IPS DF 6.9 (cell line): ENCODE results near the gene LZTR1.
A peak's percentile ranks its signal among the peaks of the same experiment; 100 is the strongest.

ENCODE experiments used
- DNase-seq: peaks from one replicate; pipeline ENCODE4 v3.0.0-alpha.2; 2013; ENCODE audit warnings: low read depth, low spot score
- H3K27ac ChIP-seq: one replicate; pipeline ENCODE4 v1.5.1; 2013; ENCODE audit warnings: low read length, control low read depth
- H3K27me3 ChIP-seq: 2 replicates; pipeline ENCODE4 v1.6.1; 2013; ENCODE audit warnings: mild to moderate bottlenecking, low read length; ENCODE audit not compliant: control insufficient read depth, insufficient read depth
- H3K36me3 ChIP-seq: 2 replicates; pipeline ENCODE4 v1.6.1; 2013; ENCODE audit warnings: low read length; ENCODE audit not compliant: control insufficient read depth, insufficient read depth
- H3K4me1 ChIP-seq: 2 replicates; pipeline ENCODE4 v1.6.1; 2013; ENCODE audit warnings: low read length; ENCODE audit not compliant: control insufficient read depth, insufficient read depth
- H3K4me3 ChIP-seq: 2 replicates; pipeline ENCODE4 v1.5.1; 2013; ENCODE audit warnings: mild to moderate bottlenecking, low read length
- H3K9me3 ChIP-seq: 2 replicates; pipeline ENCODE4 v1.6.1; 2013; ENCODE audit warnings: low read length, inconsistent platforms; ENCODE audit not compliant: control insufficient read depth, insufficient read depth
- WGBS: extraction: QIAGEN DNeasy Blood & Tissue Kit; methylation state at CpG from one replicate; pipeline ENCODE4 v1.1.7; 2013; ENCODE audit warnings: mixed read lengths, missing lambda C conversion rate; ENCODE audit not compliant: insufficient read length, insufficient coverage; 5-methylcytosine and 5-hydroxymethylcytosine counted together

LZTR1 gene

DNA sequence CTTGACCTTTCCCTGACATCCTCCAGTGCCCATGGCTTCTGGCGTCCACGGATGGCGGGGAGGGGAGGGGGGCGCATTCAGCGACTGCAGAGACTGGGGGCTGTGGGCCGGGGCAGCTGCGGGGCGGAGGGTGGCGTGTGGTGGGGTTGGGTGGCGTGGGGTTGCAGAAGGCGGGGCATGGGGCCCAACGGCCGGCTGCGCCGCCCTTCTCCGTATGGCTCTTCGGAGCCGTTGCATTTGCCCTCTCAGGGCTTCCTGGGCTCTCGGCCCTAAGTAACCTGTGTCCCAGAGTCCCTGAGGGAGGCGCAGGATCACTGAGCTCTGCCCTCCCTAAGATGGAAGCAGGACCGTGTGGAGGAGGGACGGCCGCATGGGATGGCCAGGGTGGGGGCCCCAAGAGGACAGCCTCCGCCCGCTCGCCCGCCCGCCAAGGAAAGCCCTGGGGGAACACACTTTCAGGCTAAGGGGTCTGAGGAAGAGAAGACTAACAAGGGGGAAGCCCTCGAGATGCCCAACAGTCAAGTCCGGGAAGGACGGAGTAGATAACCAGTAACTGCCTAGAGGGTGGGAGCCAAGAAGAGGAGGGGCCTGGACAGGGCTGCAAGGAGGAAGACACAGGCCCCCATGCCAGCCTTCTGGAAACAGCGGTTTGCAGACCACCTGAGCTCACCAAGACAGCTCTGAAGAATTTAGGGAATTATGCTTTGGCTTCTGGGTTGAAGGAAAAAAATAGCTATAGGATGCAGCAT lies 24.2 kb upstream of the LZTR1 start:
- WGBS, result no CpG with 5 or more reads among the region's 32 CpGs
- Histone ChIP-seq H3K4me3 (peak overlapping the region; percentile 71), H3K4me1 (peaks cover 3% of the 10 kb centered on the region; the same call in 1 of the 2 replicates), H3K36me3 (no peaks in the 10 kb centered on the region), H3K9me3 (no peaks in the 10 kb centered on the region), H3K27ac (no peak overlapping the region), H3K27me3 (no peaks in the 10 kb centered on the region; the same call in 1 of the 2 replicates)
- no peak for DNase-seq

DNA sequence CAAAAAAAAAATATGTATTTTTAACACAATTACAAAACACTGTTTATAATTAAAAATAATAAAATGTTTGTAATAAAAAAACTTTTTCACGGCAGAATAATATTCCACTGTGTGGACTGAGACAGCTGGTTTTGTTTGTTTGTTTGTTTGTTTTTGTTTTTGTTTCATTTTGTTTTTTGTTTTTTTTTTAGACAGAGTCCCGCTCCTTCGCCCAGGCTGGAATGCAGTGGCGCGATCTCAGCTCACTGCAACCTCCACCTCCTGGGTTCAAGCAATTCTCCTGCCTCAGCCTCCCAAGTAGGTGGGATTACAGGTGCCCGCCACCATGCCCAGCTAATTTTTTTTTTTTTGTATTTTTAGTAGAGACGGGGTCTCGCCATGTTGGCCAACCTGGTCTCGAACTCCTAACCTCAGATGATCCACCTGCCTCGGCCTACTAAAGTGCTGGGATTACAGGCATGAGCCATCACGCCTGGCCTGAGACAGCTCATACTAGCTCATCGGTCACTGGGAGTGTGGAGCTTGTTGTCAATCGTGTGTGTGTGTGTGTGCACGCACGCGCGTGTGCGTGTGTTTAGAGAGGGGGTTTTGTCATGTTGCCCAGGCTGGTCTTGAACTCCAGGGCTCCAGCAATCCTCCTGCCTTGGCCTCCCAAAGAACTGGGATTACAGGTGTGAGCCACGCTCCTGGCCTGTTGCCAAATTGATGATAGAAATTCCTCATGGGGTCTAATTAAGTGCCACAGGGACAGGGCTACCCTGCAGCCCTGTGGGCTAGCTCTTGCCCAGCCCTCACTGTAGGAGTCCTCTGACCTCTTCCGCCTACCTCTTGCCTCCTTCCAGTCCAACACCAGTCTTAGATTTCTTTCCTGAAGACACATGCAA lies 22.3 kb upstream of the LZTR1 start:
- H3K4me3 ChIP-seq, result no peak overlapping the region
- H3K27ac ChIP-seq, result no peak overlapping the region
- peaks cover 13% of the 10 kb centered on the region for H3K27me3 ChIP-seq
- H3K36me3 ChIP-seq, result no peaks in the 10 kb centered on the region
- peaks cover 3% of the 10 kb centered on the region; the same call in 1 of the 2 replicates for H3K4me1 ChIP-seq
- DNase-seq, result no peak
- no peaks in the 10 kb centered on the region for H3K9me3 ChIP-seq
- WGBS, result no CpG with 5 or more reads among the region's 20 CpGs

DNA sequence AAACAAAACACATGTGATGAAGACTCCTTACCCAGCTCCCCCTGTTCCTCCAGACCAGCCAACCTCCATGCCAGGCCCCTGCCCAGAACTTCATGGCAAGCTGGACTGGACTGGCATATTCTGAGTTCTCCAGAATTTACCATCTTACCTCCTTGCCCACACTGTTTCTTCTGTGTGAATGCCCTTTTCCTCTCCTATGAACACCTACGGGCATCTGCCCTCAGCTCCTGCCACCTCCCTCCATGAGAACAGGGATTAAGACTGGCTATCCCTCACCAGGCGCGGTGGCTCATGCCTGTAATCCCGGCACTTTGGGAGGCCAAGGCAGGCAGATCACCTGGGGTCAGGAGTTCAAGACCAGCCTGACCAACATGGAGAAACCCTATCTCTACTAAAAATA lies 21.5 kb upstream of the LZTR1 start:
- H3K36me3 ChIP-seq, result no peaks in the 10 kb centered on the region
- peaks cover 3% of the 10 kb centered on the region; the same call in 1 of the 2 replicates for H3K4me1 ChIP-seq
- no peak overlapping the region for H3K4me3 ChIP-seq
- H3K27ac ChIP-seq, result no peak overlapping the region
- no peak for DNase-seq
- H3K27me3 ChIP-seq, result peaks cover 18% of the 10 kb centered on the region
- no peaks in the 10 kb centered on the region for H3K9me3 ChIP-seq
- WGBS, result no CpG with 5 or more reads among the region's 4 CpGs

DNA sequence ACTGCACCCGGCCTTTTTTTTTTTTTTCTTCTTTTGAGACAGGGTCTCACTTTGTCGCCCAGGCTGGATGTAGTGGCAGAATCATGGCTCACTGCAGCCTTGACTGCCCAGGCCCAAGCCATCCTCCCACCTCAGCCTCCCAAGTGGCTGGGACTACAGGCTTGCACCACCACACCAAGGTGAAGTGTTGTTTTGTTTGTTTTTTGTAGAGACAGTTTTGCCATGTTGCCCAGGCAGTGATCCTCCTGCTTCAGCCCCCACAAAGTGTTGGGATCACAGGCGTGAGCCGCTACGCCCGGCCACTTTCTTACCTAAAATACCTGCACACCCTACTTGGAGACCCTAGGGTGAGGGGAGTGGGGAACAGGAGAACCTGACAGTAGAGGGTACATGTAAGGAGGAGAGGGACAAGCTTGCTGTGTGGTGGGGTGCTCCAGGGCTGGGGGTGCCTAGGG lies 19.6 kb upstream of the LZTR1 start:
- Histone ChIP-seq H3K9me3 (no peaks in the 10 kb centered on the region), H3K4me3 (no peak overlapping the region), H3K4me1 (0 out of 2 replicates have a peak, but pooled peaks cover under 1% of the 10 kb centered on the region), H3K27me3 (peaks cover 31% of the 10 kb centered on the region), H3K27ac (no peak overlapping the region), H3K36me3 (no peaks in the 10 kb centered on the region)
- DNase-seq, result no peak
- WGBS, result no CpG with 5 or more reads among the region's 6 CpGs

DNA sequence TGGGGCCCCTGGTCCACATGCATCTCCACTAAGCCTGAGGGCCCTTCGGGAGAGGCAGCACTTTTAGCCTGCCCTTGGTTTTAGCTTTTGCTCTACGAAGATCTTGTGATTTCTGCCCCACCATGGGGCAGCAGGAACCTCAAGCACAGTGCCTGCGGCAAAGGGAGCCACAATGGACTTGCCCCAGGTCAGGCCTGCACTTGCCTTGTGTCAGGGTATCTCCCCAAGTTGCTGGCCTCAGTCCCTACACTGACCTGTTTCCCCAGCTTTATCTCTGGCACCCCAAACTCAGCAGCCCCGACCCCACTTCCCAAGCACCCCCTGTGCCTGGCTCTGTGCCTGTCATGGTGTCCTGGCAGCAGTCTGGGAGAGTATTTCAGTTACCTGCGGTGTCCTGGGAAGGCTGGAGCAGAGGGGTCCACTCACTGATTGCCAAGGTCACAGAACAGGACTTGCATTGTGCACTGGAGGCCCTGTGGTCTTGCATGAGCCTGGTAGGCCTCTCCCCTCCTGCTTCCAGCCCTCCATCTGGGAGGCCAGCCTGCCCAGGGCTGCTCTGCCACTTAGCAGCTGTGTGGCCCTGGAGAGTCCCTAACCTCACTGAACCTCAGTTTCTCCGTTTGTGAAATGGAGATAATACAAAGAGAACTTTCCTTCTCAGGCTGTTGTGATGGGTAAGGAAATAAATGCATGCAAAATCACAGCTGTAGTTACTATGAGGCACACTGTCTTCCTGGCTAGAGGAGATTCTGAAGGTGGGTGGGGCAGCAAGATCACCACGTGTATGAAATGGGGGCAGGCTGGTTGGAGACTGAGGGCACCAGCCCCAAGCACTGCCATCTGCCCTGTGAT lies 18.7 kb upstream of the LZTR1 start:
- Histone ChIP-seq H3K9me3 (no peaks in the 10 kb centered on the region), H3K36me3 (no peaks in the 10 kb centered on the region), H3K27me3 (peaks cover 33% of the 10 kb centered on the region)

DNA sequence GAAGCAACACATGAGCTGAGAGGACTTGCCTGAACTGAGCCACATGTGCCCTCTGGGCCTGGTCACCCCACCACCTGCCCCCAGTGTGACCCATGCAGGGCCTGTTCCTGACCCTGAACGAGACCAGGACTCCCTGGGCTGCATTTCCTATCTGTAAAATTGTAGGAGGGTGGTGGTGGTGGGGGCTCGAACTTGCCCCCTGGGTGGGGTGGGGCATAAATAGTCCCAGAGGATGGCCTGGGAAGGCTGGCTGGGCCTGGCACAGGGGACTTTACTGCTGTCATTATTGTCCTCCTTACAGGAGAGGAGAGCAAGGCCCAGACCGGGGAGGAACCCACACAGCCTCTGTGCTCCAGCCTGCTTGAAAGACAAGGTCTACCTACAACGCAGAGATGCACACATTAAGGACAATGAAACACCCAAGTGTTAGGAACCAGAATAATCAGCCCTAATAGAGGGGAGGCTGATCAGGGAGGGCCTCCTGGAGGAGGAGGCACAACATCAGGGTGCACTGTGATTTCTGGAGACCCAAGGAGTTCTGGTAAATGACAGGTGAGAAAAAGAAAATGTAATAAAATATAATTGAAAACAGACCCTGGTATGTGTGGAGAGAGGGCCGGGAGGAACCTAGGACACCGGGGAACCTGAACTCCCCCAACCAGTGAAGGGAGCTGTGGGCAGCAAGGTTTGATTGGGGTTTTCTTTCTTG lies 17.9 kb upstream of the LZTR1 start:
- WGBS, result no CpG with 5 or more reads among the region's 6 CpGs
- no peak overlapping the region for H3K27ac ChIP-seq
- no peak overlapping the region for H3K4me3 ChIP-seq
- H3K36me3 ChIP-seq, result no peaks in the 10 kb centered on the region
- H3K9me3 ChIP-seq, result no peaks in the 10 kb centered on the region
- peaks cover 4% of the 10 kb centered on the region; the same call in 1 of the 2 replicates for H3K4me1 ChIP-seq
- DNase-seq, result no peak
- H3K27me3 ChIP-seq, result peaks cover 35% of the 10 kb centered on the region

More for the DNA sequence above, 18.7 kb upstream of the LZTR1 start:
- Histone ChIP-seq H3K4me3 (no peak overlapping the region), H3K4me1 (peaks cover 4% of the 10 kb centered on the region; the same call in 1 of the 2 replicates), H3K27ac (no peak overlapping the region)
- no peak for DNase-seq
- no CpG with 5 or more reads among the region's 7 CpGs for WGBS

DNA sequence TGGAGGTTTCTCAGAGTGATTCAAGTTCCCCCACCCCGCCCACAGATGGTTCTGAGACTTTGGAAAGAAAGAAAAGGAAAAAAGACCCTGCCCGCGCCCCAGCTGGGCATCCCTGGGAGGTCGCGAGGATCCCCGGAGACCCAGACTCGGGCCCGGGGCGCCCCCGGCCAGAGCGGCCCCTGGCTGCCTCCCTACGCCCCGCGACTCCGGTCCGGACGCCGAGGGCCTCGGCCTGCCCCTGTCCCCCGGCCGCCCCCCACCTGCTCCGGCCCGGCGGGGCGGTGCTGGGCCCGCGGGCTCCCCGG lies 17.3 kb upstream of the LZTR1 start:
- Histone ChIP-seq H3K9me3 (no peaks in the 10 kb centered on the region), H3K36me3 (no peaks in the 10 kb centered on the region), H3K27ac (no peak overlapping the region), H3K4me1 (peaks cover 4% of the 10 kb centered on the region; the same call in 1 of the 2 replicates), H3K4me3 (no peak overlapping the region), H3K27me3 (peaks cover 35% of the 10 kb centered on the region)
- DNase-seq, result no peak
- WGBS, result no CpG with 5 or more reads among the region's 28 CpGs

DNA sequence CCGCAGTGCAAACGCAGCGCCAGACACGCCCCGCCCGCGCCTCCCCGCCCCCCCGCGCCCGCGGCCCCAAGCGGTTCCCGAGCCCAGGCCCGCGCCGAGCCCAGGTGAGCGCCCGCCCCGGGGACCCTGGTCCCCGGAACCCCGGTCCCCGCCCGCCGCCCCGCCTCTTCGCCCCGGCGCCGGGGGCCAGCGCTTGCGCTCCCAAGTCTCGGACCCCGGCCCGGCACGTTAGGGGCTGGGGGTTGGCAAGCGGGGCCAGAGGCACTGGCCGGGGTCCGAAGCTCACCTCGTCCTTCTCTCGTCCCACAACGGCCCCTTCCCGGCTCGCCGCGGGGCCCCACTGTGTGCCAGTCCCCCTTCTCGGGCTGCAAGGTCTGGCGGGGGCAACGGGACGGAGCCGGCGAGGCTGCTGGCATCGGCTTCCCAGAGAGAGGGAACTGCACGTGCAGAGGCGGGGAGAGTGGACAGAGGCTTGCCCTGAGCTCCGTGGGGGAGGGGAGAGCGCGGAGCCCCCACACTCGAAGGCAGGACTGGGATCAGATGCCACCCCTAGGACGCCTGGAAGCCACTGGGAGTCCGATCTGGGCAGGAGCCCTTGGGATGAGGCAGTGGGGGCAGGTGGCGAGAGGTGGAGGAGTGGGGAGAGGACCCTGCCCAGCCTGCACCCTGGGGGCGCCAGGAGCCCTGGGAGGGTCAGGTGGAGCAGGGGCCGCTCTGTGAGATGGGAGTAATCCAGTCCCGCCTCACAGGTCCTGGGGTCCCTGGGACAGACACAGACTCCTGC lies 16.8 kb upstream of the LZTR1 start:
- DNase-seq, result no peak
- WGBS, result no CpG with 5 or more reads among the region's 65 CpGs
- Histone ChIP-seq H3K27me3 (peaks cover 35% of the 10 kb centered on the region), H3K36me3 (no peaks in the 10 kb centered on the region), H3K4me3 (peak overlapping the region; percentile 15; the same call in 1 of the 2 replicates), H3K9me3 (no peaks in the 10 kb centered on the region), H3K4me1 (peaks cover 4% of the 10 kb centered on the region; the same call in 1 of the 2 replicates), H3K27ac (no peak overlapping the region)
